Heart left ventricle (tissue), 16 donors: Measurements from ENCODE around the gene PTRH2. TPM values are rescaled to one million over a fixed set of nuclear protein-coding genes. Genes with fewer than 3 reads are reported as not detected.

Source experiments
- ATAC-seq, 4 donors: fragments of 200-7000 bp; cut with Tn5 transposase; one replicate each; pipeline ENCODE4 v1.9.1; 2020 to 2022; ENCODE audit warnings: moderate library complexity in 4 of 4, mild to moderate bottlenecking in 3 of 4, moderate number of reproducible peaks in 1 of 4
- DNase-seq, 5 donors: peaks; one replicate each; pipeline ENCODE4 v3.0.0-alpha.2; 2020
- H3K27ac ChIP-seq, 12 donors: fragments of 200-600 bp; sonication (generic) in 4 of 12; one replicate each; pipeline versions ENCODE4 v1.5.0 to v1.8.0; 2016 to 2022; ENCODE audit warnings: mild to moderate bottlenecking in 2 of 12
- H3K27me3 ChIP-seq, 9 donors: fragments of 200-600 bp; sonication (generic) in 2 of 9; one replicate each; pipeline versions ENCODE4 v1.5.1 to v1.8.0; 2016 to 2022; ENCODE audit warnings: mild to moderate bottlenecking in 3 of 9
- H3K36me3 ChIP-seq, 9 donors: fragments of 200-600 bp; sonication (generic) in 2 of 9; one replicate each; pipeline versions ENCODE4 v1.5.0 to v1.8.0; 2018 to 2022; ENCODE audit warnings: mild to moderate bottlenecking in 2 of 9
- H3K4me1 ChIP-seq, 12 donors: fragments of 200-600 bp; sonication (generic) in 4 of 12; one replicate each; pipeline versions ENCODE4 v1.5.0 to v1.8.0; 2016 to 2022; ENCODE audit warnings: mild to moderate bottlenecking in 3 of 12
- H3K4me3 ChIP-seq, 12 donors: fragments of 200-600 bp; sonication (generic) in 4 of 12; one replicate each; pipeline versions ENCODE4 v1.5.0 to v1.8.0; 2017 to 2022; ENCODE audit warnings: mild to moderate bottlenecking in 9 of 12, moderate library complexity in 4 of 12
- H3K9me3 ChIP-seq, 12 donors: fragments of 200-600 bp; sonication (generic) in 4 of 12; one replicate each; pipeline versions ENCODE4 v1.5.0 to v1.8.0; 2016 to 2022; ENCODE audit warnings: mild to moderate bottlenecking in 1 of 12
- CTCF ChIP-seq, 12 donors: fragments of 200-600 bp; sonication (generic) in 4 of 12; IDR thresholded peaks; one replicate each; pipeline versions ENCODE4 v1.5.0 to v1.8.0; 2018 to 2022; ENCODE audit warnings: antibody characterized with exemption in 12 of 12, mild to moderate bottlenecking in 5 of 12
- POLR2A ChIP-seq, 2 donors: fragments of 450-650 bp; IDR thresholded peaks; one replicate each; pipeline ENCODE4 v1.6.1; 2017; ENCODE audit warnings: antibody characterized with exemption in 2 of 2, mild to moderate bottlenecking in 2 of 2, moderate library complexity in 2 of 2
- WGBS, 4 donors: extraction: QIAGEN DNeasy Blood & Tissue Kit in 2 of 4; methylation state at CpG; one replicate each; pipeline versions ENCODE4 v1.1.5 to v1.1.7; 2013 to 2018; 5-methylcytosine and 5-hydroxymethylcytosine counted together
- intact Hi-C, 10 donors: fragments of 100-400 bp; cut with DNase I; formaldehyde crosslinking; loops; one replicate each; pipeline versions ENCODE4 v1.11.1 to v1.14.2; 2022
- polyA plus RNA-seq, 2 donors: library from polyadenylated mRNA; stranded (reverse); fragments of 200-250 nt; gene quantifications; one replicate each; pipeline ENCODE4 v1.2.3, GENCODE V29; 2013
- total RNA-seq, 9 donors: library from RNA; depleted of rRNA in 2 of 9; stranded (reverse); fragments of >200 nt in 2 of 9; fragmentation: NEBNext Ultra II Directional in 3 of 9; extraction: Animal tissue kit (Norgen Biotek cat#: 25700) in 3 of 9; gene quantifications; one replicate each; pipeline versions ENCODE4 v1.1.0 to v1.2.4, GENCODE V29; 2016 to 2023
- donor health status: ischemic (EF 13 %, LVEDD 7.1; RV severe dilation, severe dysfunction).
- donor health status: healthy with polysubstance abuse.
- donor health status: DM: no; HTN: yes; CAD: no.
- donor health status: DM: no; HTN: no; CAD: no.
- donor health status: ischemic (EF 25% LVEDD 6.9; RV normal size, moderate dysfunction).
- donor health status: ischemic (EF 25% LVEDD 5.7; RV mildly dilated, moderate dysfunction).
- donor health status: healthy.
- donor health status: DM: yes; HTN: yes; CAD: no.
- donor health status: ischemic (EF 35%, LVEDD 5.7; RV mildly dilated, moderate dysfunction).
- donor health status: nonischemic (EF 11% LVEDD 7.7; RV severe dilation, severe dysfunction).
- donor health status: DM: yes; HTN: yes; CAD: no.
- donor health status: PGD.
- donor health status: ischemic (EF 29% LVEDD 5.4; RV normal size, mild dysfunction).
- donor health status: nonischemic (EF 23%, LVEDD 6.1; RV moderate dilation, normal function).

PTRH2 gene
- total and polyA plus RNA-seq, 11 donors = 6.7 to 25.2 (median 9.4) TPM

- Histone ChIP-seq H3K36me3 (peaks cover 0 to 19% (median 3%) of the 10 kb centered on the region in 9 donors), H3K27me3 (no peaks in the 10 kb centered on the region), H3K4me3 (peak overlapping the region in 5 of 12 donors; percentile 5 to 41 (median 18)), H3K27ac (peak overlapping the region in 5 of 12 donors; percentile 2 to 85 (median 36)), H3K9me3 (no peaks in the 10 kb centered on the region), H3K4me1 (peaks cover 0 to 57% (median 0%) of the 10 kb centered on the region in 12 donors)
- ATAC-seq (peak; percentile 89 to 92 (median 90)), DNase-seq (peak in 1 of 5 donors; percentile 29)
- TF ChIP-seq POLR2A (IDR thresholded peaks at IDR 0.05) (no peak), CTCF (IDR thresholded peaks at IDR 0.05) (peak; percentile 61 to 83 (median 76))
- 29 to 32% (median 30%) methylated on average over 3 of the region's 3 CpGs for WGBS, 4 donors
- intact Hi-C loops = loop anchor here in 8 of 10 donors (1.0 to 10.0 kb wide), 8 partner anchors 22 to 284 kb away; no protein-coding TSS in a partner anchor
Measured at GRCh38 chr17:59753522-59754467, 46.6 kb upstream of the PTRH2 start.

GRCh38 chr17:59752922-59753321, 45.7 kb upstream of the PTRH2 start:
- 88 to 93% (median 91%) methylated on average over 6 to 7 of the region's 7 CpGs for WGBS, 4 donors
- Histone ChIP-seq H3K36me3 (peaks cover 0 to 17% (median 2%) of the 10 kb centered on the region in 9 donors), H3K27ac (peak overlapping the region in 1 of 12 donors; percentile 85), H3K4me1 (peaks cover 0 to 57% (median 0%) of the 10 kb centered on the region in 12 donors), H3K27me3 (no peaks in the 10 kb centered on the region), H3K9me3 (no peaks in the 10 kb centered on the region), H3K4me3 (no peak overlapping the region)
- ATAC-seq (peak in 2 of 4 donors; percentile 15 to 16), DNase-seq (no peak)
- intact Hi-C loops = loop anchor here in 8 of 10 donors (1.0 to 10.0 kb wide), 8 partner anchors 22 to 284 kb away; no protein-coding TSS in a partner anchor
- TF ChIP-seq POLR2A (IDR thresholded peaks at IDR 0.05) (no peak), CTCF (IDR thresholded peaks at IDR 0.05) (no peak)

GRCh38 chr17:59752446-59752845, 45.2 kb upstream of the PTRH2 start:
- peak overlapping the region in 1 of 12 donors; percentile 85 for H3K27ac ChIP-seq
- no peaks in the 10 kb centered on the region for H3K9me3 ChIP-seq
- no peaks in the 10 kb centered on the region for H3K27me3 ChIP-seq
- no peak for ATAC-seq
- H3K36me3 ChIP-seq = peaks cover 0 to 15% (median 0%) of the 10 kb centered on the region in 9 donors
- H3K4me3 ChIP-seq = no peak overlapping the region
- intact Hi-C loops = loop anchor here in 8 of 10 donors (2.0 to 10.0 kb wide), 6 partner anchors 85 to 285 kb away; no protein-coding TSS in a partner anchor
- no peak for DNase-seq
- TF ChIP-seq POLR2A (IDR thresholded peaks at IDR 0.05) (no peak), CTCF (IDR thresholded peaks at IDR 0.05) (no peak)
- H3K4me1 ChIP-seq = peaks cover 0 to 54% (median 0%) of the 10 kb centered on the region in 12 donors

GRCh38 chr17:59751955-59752413, 44.8 kb upstream of the PTRH2 start:
- TF ChIP-seq CTCF (IDR thresholded peaks at IDR 0.05) (no peak), POLR2A (IDR thresholded peaks at IDR 0.05) (no peak)
- 93 to 95% (median 94%) methylated on average over 11 of the region's 11 CpGs for WGBS, 4 donors
- no peak for DNase-seq
- H3K9me3 ChIP-seq = no peaks in the 10 kb centered on the region
- peaks cover 0 to 15% (median 0%) of the 10 kb centered on the region in 9 donors for H3K36me3 ChIP-seq
- H3K27ac ChIP-seq = peak overlapping the region in 1 of 12 donors; percentile 85
- H3K4me1 ChIP-seq = peaks cover 0 to 54% (median 0%) of the 10 kb centered on the region in 12 donors
- intact Hi-C loops = loop anchor here in 8 of 10 donors (2.0 to 10.0 kb wide), 6 partner anchors 85 to 285 kb away; no protein-coding TSS in a partner anchor
- ATAC-seq = no peak
- H3K27me3 ChIP-seq = no peaks in the 10 kb centered on the region
- no peak overlapping the region for H3K4me3 ChIP-seq
